Breast epithelium (tissue), 4 donors: Measurements from ENCODE around the gene NT5DC1. TPM values are rescaled to one million over a fixed set of nuclear protein-coding genes. Genes with fewer than 3 reads are reported as not detected.

Source experiments
- DNase-seq, 2 donors: peaks; one replicate each; pipeline ENCODE4 v3.0.0-alpha.2; 2019; ENCODE audit warnings: low spot score in 2 of 2
- H3K27ac ChIP-seq, 2 donors: fragments of 200-600 bp; sonication (generic) in 1 of 2; one replicate each; pipeline ENCODE4 v1.5.1; 2016 to 2019; ENCODE audit warnings: mild to moderate bottlenecking in 1 of 2
- H3K27me3 ChIP-seq, 2 donors: fragments of 200-600 bp; sonication (generic) in 1 of 2; one replicate each; pipeline versions ENCODE4 v1.5.1 to v1.6.0; 2017 to 2019; ENCODE audit warnings: control low read depth in 1 of 2, mild to moderate bottlenecking in 1 of 2
- H3K36me3 ChIP-seq: fragments of 200-600 bp; one replicate; pipeline ENCODE4 v1.5.1; 2019
- H3K4me1 ChIP-seq, 2 donors: fragments of 200-600 bp; sonication (generic); one replicate each; pipeline ENCODE4 v1.5.1; 2016 to 2019; ENCODE audit warnings: control low read depth in 1 of 2
- H3K4me3 ChIP-seq, 3 donors: fragments of 200-600 bp; sonication (generic); 1 replicate in 2 of 3; 2 replicates in 1 of 3; pipeline ENCODE4 v1.5.1; 2016 to 2019; ENCODE audit warnings: mild to moderate bottlenecking in 3 of 3, moderate library complexity in 2 of 3
- H3K9me3 ChIP-seq, 2 donors: fragments of 200-600 bp; sonication (generic) in 1 of 2; one replicate each; pipeline ENCODE4 v1.5.1; 2016 to 2019; ENCODE audit warnings: control low read depth in 1 of 2
- POLR2A ChIP-seq: fragments of 450-650 bp; IDR thresholded peaks from one replicate; pipeline ENCODE4 v1.6.1; 2016; ENCODE audit warnings: antibody characterized with exemption, mild to moderate bottlenecking, moderate library complexity
- POLR2AphosphoS5 ChIP-seq, 3 donors: sonication (generic); formaldehyde crosslinking; IDR thresholded peaks; one replicate each; pipeline ENCODE4 v1.6.1; 2017; ENCODE audit warnings: antibody characterized with exemption in 3 of 3
- intact Hi-C: fragments of 100-400 bp; cut with DNase I; formaldehyde crosslinking; loops from one replicate; pipeline ENCODE4 v1.15.1; 2023; ENCODE audit warnings: low total_unique reads
- total RNA-seq, 3 donors: library from RNA; depleted of rRNA; stranded (reverse); fragments of >200 nt; gene quantifications; one replicate each; pipeline ENCODE4 v1.1.0, GENCODE V29; 2016
- TF ChIP-seq, protein P1 (sequence below), 3 donors: fragments of 450-650 bp; IDR thresholded peaks; one replicate each; pipeline ENCODE4 v1.5.1; 2016 to 2017; ENCODE audit warnings: antibody characterized with exemption in 3 of 3, mild to moderate bottlenecking in 3 of 3, moderate library complexity in 3 of 3

Gene NT5DC1
- total RNA-seq, 3 donors from 2014 or later, result 11.2 to 13.3 (median 11.8) TPM

DNA sequence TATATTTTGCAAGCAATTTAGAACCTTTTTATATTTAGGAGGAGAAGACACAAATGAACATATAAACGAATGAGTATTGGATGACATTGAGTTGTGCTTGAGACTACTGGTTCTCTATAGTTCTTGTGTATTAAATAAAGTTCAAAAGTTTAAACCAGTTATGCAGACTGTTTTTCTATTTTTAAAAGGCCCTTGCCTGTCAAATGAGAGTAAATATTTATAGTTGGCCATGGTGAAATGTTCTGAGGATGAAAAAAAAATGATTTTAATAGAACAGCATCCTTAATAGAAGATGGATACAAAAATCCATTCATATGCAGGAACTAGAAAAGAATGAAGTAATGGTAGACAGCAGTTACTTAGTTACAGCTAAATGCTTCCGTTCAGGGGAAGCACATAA lies 88.8 kb downstream of the NT5DC1 start:
- intact Hi-C loops, result no loop called here
- no peak for DNase-seq
- Histone ChIP-seq H3K27me3 (no peaks in the 10 kb centered on the region), H3K9me3 (no peaks in the 10 kb centered on the region), H3K4me1 (no peaks in the 10 kb centered on the region), H3K36me3 (no peaks in the 10 kb centered on the region), H3K4me3 (no peak overlapping the region), H3K27ac (no peak overlapping the region)
- TF ChIP-seq, protein P1, sequence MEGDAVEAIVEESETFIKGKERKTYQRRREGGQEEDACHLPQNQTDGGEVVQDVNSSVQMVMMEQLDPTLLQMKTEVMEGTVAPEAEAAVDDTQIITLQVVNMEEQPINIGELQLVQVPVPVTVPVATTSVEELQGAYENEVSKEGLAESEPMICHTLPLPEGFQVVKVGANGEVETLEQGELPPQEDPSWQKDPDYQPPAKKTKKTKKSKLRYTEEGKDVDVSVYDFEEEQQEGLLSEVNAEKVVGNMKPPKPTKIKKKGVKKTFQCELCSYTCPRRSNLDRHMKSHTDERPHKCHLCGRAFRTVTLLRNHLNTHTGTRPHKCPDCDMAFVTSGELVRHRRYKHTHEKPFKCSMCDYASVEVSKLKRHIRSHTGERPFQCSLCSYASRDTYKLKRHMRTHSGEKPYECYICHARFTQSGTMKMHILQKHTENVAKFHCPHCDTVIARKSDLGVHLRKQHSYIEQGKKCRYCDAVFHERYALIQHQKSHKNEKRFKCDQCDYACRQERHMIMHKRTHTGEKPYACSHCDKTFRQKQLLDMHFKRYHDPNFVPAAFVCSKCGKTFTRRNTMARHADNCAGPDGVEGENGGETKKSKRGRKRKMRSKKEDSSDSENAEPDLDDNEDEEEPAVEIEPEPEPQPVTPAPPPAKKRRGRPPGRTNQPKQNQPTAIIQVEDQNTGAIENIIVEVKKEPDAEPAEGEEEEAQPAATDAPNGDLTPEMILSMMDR (IDR thresholded peaks at IDR 0.05), result no peak
- TF ChIP-seq POLR2A (no peak), POLR2AphosphoS5 (IDR thresholded peaks at IDR 0.05) (no peak)

DNA sequence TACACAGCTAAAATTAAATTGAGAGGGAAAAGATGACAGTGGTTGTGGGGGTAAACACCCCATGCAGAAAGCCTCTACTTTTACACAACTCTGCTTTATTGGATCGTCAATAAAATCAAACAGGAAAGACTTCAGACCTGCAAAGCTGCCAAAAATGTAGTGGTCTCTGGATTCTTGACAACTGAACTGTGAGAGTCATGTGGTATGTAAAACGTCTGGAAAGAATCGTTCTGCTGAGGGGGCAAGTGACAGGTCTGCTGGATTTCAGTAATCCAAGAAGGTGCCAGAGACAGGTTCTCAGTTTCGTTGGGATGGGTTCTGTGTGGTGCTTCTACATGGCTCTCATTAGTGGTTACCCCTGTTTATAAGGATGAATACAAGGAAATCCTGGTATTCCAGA lies 89.9 kb downstream of the NT5DC1 start:
- intact Hi-C loops, result no loop called here
- Histone ChIP-seq H3K9me3 (no peaks in the 10 kb centered on the region), H3K4me1 (no peaks in the 10 kb centered on the region), H3K4me3 (no peak overlapping the region), H3K36me3 (no peaks in the 10 kb centered on the region), H3K27ac (no peak overlapping the region), H3K27me3 (no peaks in the 10 kb centered on the region)
- TF ChIP-seq POLR2A, result no peak
- TF ChIP-seq, protein P1 (IDR thresholded peaks at IDR 0.05), result no peak
- TF ChIP-seq POLR2AphosphoS5 (IDR thresholded peaks at IDR 0.05), result no peak
- DNase-seq, result no peak

DNA sequence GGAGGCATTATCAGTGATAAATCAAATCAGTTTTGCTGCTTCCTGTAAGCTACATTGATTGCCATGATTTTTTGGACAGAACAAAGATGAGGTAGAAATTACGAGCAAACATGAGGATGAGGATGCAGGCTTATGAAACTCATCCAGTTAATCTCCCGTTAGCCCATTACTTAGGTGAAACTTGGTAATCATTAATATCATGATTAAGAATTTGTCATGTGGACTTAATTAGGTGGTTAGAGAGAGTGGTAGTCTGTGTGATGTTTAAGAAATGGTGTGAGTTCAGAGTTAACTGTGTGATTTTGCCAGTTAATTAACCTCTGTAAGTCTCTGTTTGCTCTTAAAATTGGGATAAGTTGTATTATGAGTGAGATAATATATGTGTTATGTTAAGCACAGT lies 91.2 kb downstream of the NT5DC1 start:
- Histone ChIP-seq H3K27ac (no peak overlapping the region), H3K4me1 (no peaks in the 10 kb centered on the region), H3K9me3 (no peaks in the 10 kb centered on the region), H3K36me3 (no peaks in the 10 kb centered on the region), H3K27me3 (no peaks in the 10 kb centered on the region), H3K4me3 (no peak overlapping the region)
- no peak for TF ChIP-seq POLR2AphosphoS5 (IDR thresholded peaks at IDR 0.05)
- intact Hi-C loops, result no loop called here
- no peak for DNase-seq

DNA sequence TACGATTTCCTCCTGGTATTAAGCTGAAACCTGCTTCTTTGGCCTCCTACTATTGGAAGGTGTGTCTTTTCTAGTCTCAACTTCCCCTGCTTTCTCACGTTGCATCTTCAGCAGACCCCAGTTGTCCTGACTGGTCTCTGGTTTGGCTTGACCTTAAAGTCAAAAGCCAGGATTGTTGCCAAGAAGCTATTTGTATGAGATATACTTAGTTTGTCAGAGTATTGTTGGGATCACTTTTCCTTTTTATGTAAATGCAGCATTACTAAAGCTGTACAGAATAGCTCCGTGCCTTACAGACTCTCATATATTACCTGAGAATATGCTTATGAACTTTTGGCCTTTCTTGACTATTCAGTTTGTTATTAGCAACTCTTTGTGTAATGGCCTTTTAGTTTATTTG lies 92.1 kb downstream of the NT5DC1 start:
- Histone ChIP-seq H3K9me3 (no peaks in the 10 kb centered on the region), H3K36me3 (no peaks in the 10 kb centered on the region), H3K4me1 (no peaks in the 10 kb centered on the region), H3K4me3 (no peak overlapping the region), H3K27ac (no peak overlapping the region), H3K27me3 (no peaks in the 10 kb centered on the region)
- TF ChIP-seq POLR2AphosphoS5 (IDR thresholded peaks at IDR 0.05), result no peak
- no peak for TF ChIP-seq POLR2A
- TF ChIP-seq, protein P1 (IDR thresholded peaks at IDR 0.05), result no peak
- intact Hi-C loops, result no loop called here
- no peak for DNase-seq

DNA sequence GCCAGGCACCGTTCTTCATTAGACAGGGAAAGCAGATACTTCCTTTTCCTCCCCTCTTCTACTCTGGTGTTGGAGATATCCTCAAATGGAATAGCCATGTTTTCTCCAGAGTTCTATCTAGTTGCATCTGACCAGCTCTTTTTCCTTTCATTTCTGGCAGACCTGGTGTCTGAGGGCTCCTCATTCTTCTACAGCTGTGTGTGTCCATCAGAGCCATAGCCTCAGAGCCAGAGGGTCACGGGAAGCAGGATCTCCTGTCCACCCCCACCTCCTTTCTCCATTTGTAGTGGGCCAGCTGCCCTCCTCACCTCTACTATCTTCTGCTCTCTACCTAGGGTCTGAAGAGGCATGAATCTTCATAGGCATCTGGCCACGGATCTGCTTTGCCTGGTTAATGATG lies 96.2 kb downstream of the NT5DC1 start:
- TF ChIP-seq POLR2AphosphoS5 (IDR thresholded peaks at IDR 0.05) (no peak), POLR2A (no peak)
- TF ChIP-seq, protein P1 (IDR thresholded peaks at IDR 0.05), result no peak
- no peaks in the 10 kb centered on the region for H3K9me3 ChIP-seq
- DNase-seq, result no peak
- H3K4me1 ChIP-seq, result no peaks in the 10 kb centered on the region
- no peak overlapping the region for H3K4me3 ChIP-seq
- intact Hi-C loops, result no loop called here
- H3K27ac ChIP-seq, result no peak overlapping the region
- no peaks in the 10 kb centered on the region for H3K36me3 ChIP-seq
- H3K27me3 ChIP-seq, result no peaks in the 10 kb centered on the region

DNA sequence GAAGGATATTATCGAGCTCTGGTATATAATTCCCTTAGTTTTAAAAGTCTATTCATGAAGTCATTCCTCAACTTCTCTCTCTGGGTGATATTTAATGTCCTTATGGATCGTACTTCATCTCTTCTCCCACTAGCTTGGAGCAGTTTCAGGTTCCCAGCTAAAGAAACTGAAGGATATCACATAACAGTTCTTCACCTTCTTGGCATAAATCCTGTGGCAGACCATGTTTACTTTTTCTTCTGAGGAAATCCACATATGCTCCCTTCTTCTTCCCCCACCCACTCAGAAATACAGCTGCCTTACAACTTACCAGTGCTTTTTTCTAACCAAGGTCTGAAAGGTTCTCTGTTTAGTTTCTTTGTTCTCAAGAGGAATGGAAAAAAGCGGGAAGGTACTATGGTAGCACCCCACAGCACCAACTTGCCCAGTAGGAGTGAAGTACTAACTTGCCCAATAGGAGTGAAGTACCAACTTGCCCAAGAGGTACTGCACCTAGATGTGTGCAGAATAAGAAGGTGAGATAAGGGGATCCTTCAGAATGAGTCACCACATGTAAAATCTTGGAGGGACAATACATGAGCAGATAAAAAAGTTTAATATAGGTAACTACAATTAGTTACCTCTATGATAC lies 100.1 kb downstream of the NT5DC1 start:
- intact Hi-C loops, result no loop called here
- Histone ChIP-seq H3K9me3 (no peaks in the 10 kb centered on the region), H3K4me3 (no peak overlapping the region), H3K36me3 (no peaks in the 10 kb centered on the region), H3K4me1 (no peaks in the 10 kb centered on the region), H3K27ac (no peak overlapping the region), H3K27me3 (no peaks in the 10 kb centered on the region)
- DNase-seq, result no peak
- TF ChIP-seq, protein P1 (IDR thresholded peaks at IDR 0.05), result no peak
